ENCODE data around the gene GREB1L.

GREB1L gene

DNA sequence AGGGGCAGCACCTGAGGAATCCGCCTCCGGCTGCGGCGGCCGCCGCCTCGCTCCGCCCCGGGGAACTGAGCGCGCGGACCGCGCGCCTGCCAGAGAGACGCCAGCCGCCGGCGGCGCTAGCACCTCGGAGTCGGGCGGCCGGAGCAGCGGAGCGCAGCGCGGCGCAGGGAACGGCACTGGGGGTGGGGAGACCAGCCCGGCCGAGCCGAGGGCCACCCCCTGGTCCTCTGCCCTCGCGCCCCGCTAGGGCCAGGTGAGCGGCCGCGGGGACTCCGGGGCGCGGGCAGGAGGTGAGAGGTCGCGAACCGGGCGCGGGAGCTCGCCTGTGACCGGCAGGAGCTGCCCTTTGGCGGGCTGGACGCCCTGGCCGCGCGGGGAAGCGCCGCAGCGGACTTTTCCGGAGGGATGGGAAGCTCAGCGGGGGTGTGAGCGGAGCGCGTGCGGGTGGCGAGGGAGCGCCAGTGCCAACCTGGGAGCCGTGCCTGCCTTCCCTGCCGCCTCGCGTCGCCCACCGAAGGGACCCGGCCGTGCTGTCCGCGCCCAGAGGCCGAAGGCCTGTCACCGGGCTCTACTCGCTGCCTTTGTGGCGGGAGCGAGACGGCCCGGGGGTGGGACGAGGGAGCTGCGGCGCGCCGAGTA lies at the start of gene GREB1L:
GREB1L (plus strand) TSS at position 92 of the 639 bp plus-strand sequence. CDS start 141,287 bp downstream, outside the sequence.
- DNase-seq (ENCODE audit: low read depth) = no peak
- TF ChIP-seq, protein P1, sequence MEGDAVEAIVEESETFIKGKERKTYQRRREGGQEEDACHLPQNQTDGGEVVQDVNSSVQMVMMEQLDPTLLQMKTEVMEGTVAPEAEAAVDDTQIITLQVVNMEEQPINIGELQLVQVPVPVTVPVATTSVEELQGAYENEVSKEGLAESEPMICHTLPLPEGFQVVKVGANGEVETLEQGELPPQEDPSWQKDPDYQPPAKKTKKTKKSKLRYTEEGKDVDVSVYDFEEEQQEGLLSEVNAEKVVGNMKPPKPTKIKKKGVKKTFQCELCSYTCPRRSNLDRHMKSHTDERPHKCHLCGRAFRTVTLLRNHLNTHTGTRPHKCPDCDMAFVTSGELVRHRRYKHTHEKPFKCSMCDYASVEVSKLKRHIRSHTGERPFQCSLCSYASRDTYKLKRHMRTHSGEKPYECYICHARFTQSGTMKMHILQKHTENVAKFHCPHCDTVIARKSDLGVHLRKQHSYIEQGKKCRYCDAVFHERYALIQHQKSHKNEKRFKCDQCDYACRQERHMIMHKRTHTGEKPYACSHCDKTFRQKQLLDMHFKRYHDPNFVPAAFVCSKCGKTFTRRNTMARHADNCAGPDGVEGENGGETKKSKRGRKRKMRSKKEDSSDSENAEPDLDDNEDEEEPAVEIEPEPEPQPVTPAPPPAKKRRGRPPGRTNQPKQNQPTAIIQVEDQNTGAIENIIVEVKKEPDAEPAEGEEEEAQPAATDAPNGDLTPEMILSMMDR (IDR thresholded peaks at IDR 0.05; ENCODE audit: control insufficient read depth, extremely low read depth, insufficient read depth) = peak; percentile 69
- H3K4me3 ChIP-seq (ENCODE audit: low read depth, low read length) = peak within 1 kb of the TSS; percentile 62

DNA sequence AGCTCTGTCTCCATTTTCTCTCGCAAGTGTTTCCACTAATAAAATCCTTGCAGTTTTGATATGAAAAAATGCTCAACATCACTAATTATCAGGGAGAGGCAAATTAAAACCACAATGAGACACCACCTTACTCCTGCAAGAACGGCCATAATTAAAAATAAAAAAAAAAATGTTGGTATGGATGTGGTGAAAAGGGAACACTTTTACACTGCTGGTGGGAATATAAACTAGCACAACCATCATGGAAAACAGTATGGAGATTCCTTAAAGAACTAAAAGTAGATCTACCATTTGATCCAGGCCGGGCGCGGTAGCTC lies 49.8 kb upstream of the GREB1L start:
- TF ChIP-seq, protein P1 (IDR thresholded peaks at IDR 0.05; ENCODE audit: control insufficient read depth, extremely low read depth, insufficient read depth) = no peak
- DNase-seq (ENCODE audit: low read depth) = no peak
- no peak overlapping the region for H3K4me3 ChIP-seq (ENCODE audit: low read depth, low read length)

GRCh38 chr18:21194871-21195771 lies 46.9 kb upstream of the GREB1L start:
- DNase-seq (ENCODE audit: low read depth) = no peak
- H3K4me3 ChIP-seq (ENCODE audit: low read depth, low read length) = no peak overlapping the region
- TF ChIP-seq, protein P1 (IDR thresholded peaks at IDR 0.05; ENCODE audit: control insufficient read depth, extremely low read depth, insufficient read depth) = peak; percentile 69

DNA sequence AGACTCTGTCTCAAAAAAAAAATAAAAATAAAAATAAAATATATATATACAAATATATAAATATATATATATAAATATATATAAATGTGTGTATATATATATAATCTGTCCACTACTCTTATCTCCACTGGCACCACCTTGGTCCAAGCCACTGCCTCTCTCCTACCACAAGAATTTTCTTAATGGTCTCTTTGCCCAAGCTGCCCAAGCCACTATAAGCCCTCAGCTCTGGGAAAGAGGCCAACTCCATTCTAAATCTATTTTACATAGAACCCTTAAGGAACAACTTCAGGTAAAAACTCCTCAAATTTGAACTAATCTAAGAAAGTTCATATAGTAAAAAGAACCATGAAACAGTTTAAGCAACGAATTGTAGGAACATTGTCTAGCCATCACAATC lies 45.6 kb upstream of the GREB1L start:
- no peak for DNase-seq (ENCODE audit: low read depth)
- TF ChIP-seq, protein P1 (IDR thresholded peaks at IDR 0.05; ENCODE audit: control insufficient read depth, extremely low read depth, insufficient read depth) = no peak
- no peak overlapping the region for H3K4me3 ChIP-seq (ENCODE audit: low read depth, low read length)

GRCh38 chr18:21203126-21203525 lies 38.9 kb upstream of the GREB1L start:
- TF ChIP-seq, protein P1 (IDR thresholded peaks at IDR 0.05; ENCODE audit: control insufficient read depth, extremely low read depth, insufficient read depth) = no peak
- DNase-seq (ENCODE audit: low read depth) = no peak
- no peak overlapping the region for H3K4me3 ChIP-seq (ENCODE audit: low read depth, low read length)

- H3K4me3 ChIP-seq (ENCODE audit: low read depth, low read length) = no peak overlapping the region
- TF ChIP-seq, protein P1 (IDR thresholded peaks at IDR 0.05; ENCODE audit: control insufficient read depth, extremely low read depth, insufficient read depth) = no peak
- DNase-seq (ENCODE audit: low read depth) = no peak
Observed at GRCh38 chr18:21203542-21204241, 38.3 kb upstream of the GREB1L start.
